Uterus (tissue), 4 donors: ENCODE measurements around the gene ATP6V0C. TPM values are rescaled to one million over a fixed set of nuclear protein-coding genes. Genes with fewer than 3 reads are reported as not detected.
"Not testable (repeated sequence)": the region's sequence is repeated elsewhere in the genome, so short reads cannot be mapped to it uniquely, and the experiment has no call there.

Source experiments
- DNase-seq, 2 donors: peaks; one replicate each; pipeline ENCODE4 v3.0.0-alpha.2; 2019 to 2020
- H3K27ac ChIP-seq, 2 donors: fragments of 200-600 bp; sonication (generic); 1 replicate in 1 of 2; 2 replicates in 1 of 2; pipeline ENCODE4 v1.5.1; 2016 to 2018
- H3K27me3 ChIP-seq, 2 donors: fragments of 200-600 bp; sonication (generic); one replicate each; pipeline ENCODE4 v1.5.1; 2018 to 2019; ENCODE audit warnings: control low read depth in 1 of 2
- H3K36me3 ChIP-seq, 2 donors: fragments of 200-600 bp; sonication (generic); one replicate each; pipeline ENCODE4 v1.5.1; 2019; ENCODE audit warnings: control low read depth in 1 of 2
- H3K4me1 ChIP-seq, 2 donors: fragments of 200-600 bp; sonication (generic); one replicate each; pipeline ENCODE4 v1.5.1; 2018 to 2019; ENCODE audit warnings: control low read depth in 1 of 2
- H3K4me3 ChIP-seq, 2 donors: fragments of 200-600 bp; sonication (generic); 1 replicate in 1 of 2; 2 replicates in 1 of 2; pipeline ENCODE4 v1.5.1; 2018 to 2019; ENCODE audit warnings: mild to moderate bottlenecking in 1 of 2
- H3K9me3 ChIP-seq, 2 donors: fragments of 200-600 bp; sonication (generic); one replicate each; pipeline ENCODE4 v1.5.1; 2019; ENCODE audit warnings: control low read depth in 1 of 2
- CTCF ChIP-seq, 4 experiments: fragments of 200-600 bp in 2 of 4; fragments of 450-650 bp in 2 of 4; sonication (generic) in 2 of 4; IDR thresholded peaks; one replicate each; pipeline ENCODE4 v1.5.1; 2016 to 2019; ENCODE audit warnings: antibody characterized with exemption in 4 of 4, mild to moderate bottlenecking in 2 of 4, moderate library complexity in 1 of 4
- POLR2A ChIP-seq, 2 donors: fragments of 450-650 bp; IDR thresholded peaks; one replicate each; pipeline ENCODE4 v1.6.1; 2016; ENCODE audit warnings: antibody characterized with exemption in 2 of 2, mild to moderate bottlenecking in 1 of 2, moderate library complexity in 1 of 2
- intact Hi-C: fragments of 100-400 bp; cut with DNase I; formaldehyde crosslinking; loops from one replicate; pipeline ENCODE4 v1.15.1; 2023; ENCODE audit warnings: low total_unique reads
- total RNA-seq, 4 donors: library from RNA; depleted of rRNA in 3 of 4; stranded (reverse); fragments of >200 nt in 3 of 4; gene quantifications; one replicate each; pipeline versions ENCODE4 v1.1.0 to v1.2.4, GENCODE V29; 2014 to 2023
- donor health status: DM: yes; HTN: yes; CAD: no.

ATP6V0C gene
- total RNA-seq, 4 donors from 2014 or later, result 14.3 to 126 (median 41.4) TPM

GRCh38 chr16:2475413-2476344 lies 38.1 kb upstream of the ATP6V0C start:
- intact Hi-C loops, result no loop called here
- no peak for TF ChIP-seq POLR2A (IDR thresholded peaks at IDR 0.05)
- TF ChIP-seq CTCF (IDR thresholded peaks at IDR 0.05), result no peak
- H3K36me3 ChIP-seq, result no peaks in the 10 kb centered on the region
- no peaks in the 10 kb centered on the region for H3K9me3 ChIP-seq
- peak overlapping the region; percentile 58 for H3K4me3 ChIP-seq
- DNase-seq, result no peak
- peak overlapping the region in 1 of 2 donors; percentile 63 for H3K27ac ChIP-seq
- H3K27me3 ChIP-seq, result peaks cover 0 to 30% of the 10 kb centered on the region in 2 donors
- H3K4me1 ChIP-seq, result peaks cover 0 to 34% of the 10 kb centered on the region in 2 donors

GRCh38 chr16:2476345-2476720 lies 37.4 kb upstream of the ATP6V0C start:
- intact Hi-C loops, result no loop called here
- no peak overlapping the region for H3K27ac ChIP-seq
- H3K4me3 ChIP-seq, result no peak overlapping the region
- H3K27me3 ChIP-seq, result peaks cover 0 to 25% of the 10 kb centered on the region in 2 donors
- no peaks in the 10 kb centered on the region for H3K9me3 ChIP-seq
- DNase-seq, result no peak
- H3K4me1 ChIP-seq, result peaks cover 0 to 28% of the 10 kb centered on the region in 2 donors
- no peak for TF ChIP-seq POLR2A (IDR thresholded peaks at IDR 0.05)
- TF ChIP-seq CTCF (IDR thresholded peaks at IDR 0.05), result no peak
- H3K36me3 ChIP-seq, result no peaks in the 10 kb centered on the region

GRCh38 chr16:2476741-2477140 lies 37.0 kb upstream of the ATP6V0C start:
- H3K27me3 ChIP-seq, result peaks cover 0 to 21% of the 10 kb centered on the region in 2 donors
- no peak for TF ChIP-seq CTCF (IDR thresholded peaks at IDR 0.05)
- no peak for TF ChIP-seq POLR2A (IDR thresholded peaks at IDR 0.05)
- peaks cover 0 to 24% of the 10 kb centered on the region in 2 donors for H3K4me1 ChIP-seq
- H3K36me3 ChIP-seq, result no peaks in the 10 kb centered on the region
- no peak for DNase-seq
- intact Hi-C loops, result no loop called here
- H3K27ac ChIP-seq, result no peak overlapping the region
- no peak overlapping the region for H3K4me3 ChIP-seq
- H3K9me3 ChIP-seq, result no peaks in the 10 kb centered on the region

- no peak overlapping the region for H3K4me3 ChIP-seq
- H3K36me3 ChIP-seq, result no peaks in the 10 kb centered on the region
- no peak overlapping the region for H3K27ac ChIP-seq
- H3K4me1 ChIP-seq, result peaks cover 0 to 22% of the 10 kb centered on the region in 2 donors
- peaks cover 0 to 16% of the 10 kb centered on the region in 2 donors for H3K27me3 ChIP-seq
- no peak for DNase-seq
- no peaks in the 10 kb centered on the region for H3K9me3 ChIP-seq
- TF ChIP-seq CTCF (IDR thresholded peaks at IDR 0.05) (no peak), POLR2A (IDR thresholded peaks at IDR 0.05) (no peak)
- intact Hi-C loops, result no loop called here
These were observed 36.4 kb upstream of the ATP6V0C start for GRCh38 chr16:2477327-2477726.

- no peak overlapping the region for H3K27ac ChIP-seq
- intact Hi-C loops, result no loop called here
- no peaks in the 10 kb centered on the region for H3K36me3 ChIP-seq
- no peak for DNase-seq
- peaks cover 0 to 6% of the 10 kb centered on the region in 2 donors for H3K27me3 ChIP-seq
- no peak overlapping the region for H3K4me3 ChIP-seq
- no peak for TF ChIP-seq CTCF (IDR thresholded peaks at IDR 0.05)
- TF ChIP-seq POLR2A (IDR thresholded peaks at IDR 0.05), result no peak
- peaks cover 0 to 23% of the 10 kb centered on the region in 2 donors for H3K4me1 ChIP-seq
- H3K9me3 ChIP-seq, result no peaks in the 10 kb centered on the region
These were observed 35.5 kb upstream of the ATP6V0C start for GRCh38 chr16:2478279-2478678.

- H3K9me3 ChIP-seq, H3K27me3 ChIP-seq, DNase-seq, H3K4me3 ChIP-seq, H3K36me3 ChIP-seq, H3K27ac ChIP-seq, intact Hi-C loops: not testable (repeated sequence)
- peaks cover 0 to 19% of the 10 kb centered on the region in 2 donors for H3K4me1 ChIP-seq
These were observed 33.8 kb upstream of the ATP6V0C start for GRCh38 chr16:2479996-2480395.
